ENCODE results near the gene FAM89B.

DNA sequence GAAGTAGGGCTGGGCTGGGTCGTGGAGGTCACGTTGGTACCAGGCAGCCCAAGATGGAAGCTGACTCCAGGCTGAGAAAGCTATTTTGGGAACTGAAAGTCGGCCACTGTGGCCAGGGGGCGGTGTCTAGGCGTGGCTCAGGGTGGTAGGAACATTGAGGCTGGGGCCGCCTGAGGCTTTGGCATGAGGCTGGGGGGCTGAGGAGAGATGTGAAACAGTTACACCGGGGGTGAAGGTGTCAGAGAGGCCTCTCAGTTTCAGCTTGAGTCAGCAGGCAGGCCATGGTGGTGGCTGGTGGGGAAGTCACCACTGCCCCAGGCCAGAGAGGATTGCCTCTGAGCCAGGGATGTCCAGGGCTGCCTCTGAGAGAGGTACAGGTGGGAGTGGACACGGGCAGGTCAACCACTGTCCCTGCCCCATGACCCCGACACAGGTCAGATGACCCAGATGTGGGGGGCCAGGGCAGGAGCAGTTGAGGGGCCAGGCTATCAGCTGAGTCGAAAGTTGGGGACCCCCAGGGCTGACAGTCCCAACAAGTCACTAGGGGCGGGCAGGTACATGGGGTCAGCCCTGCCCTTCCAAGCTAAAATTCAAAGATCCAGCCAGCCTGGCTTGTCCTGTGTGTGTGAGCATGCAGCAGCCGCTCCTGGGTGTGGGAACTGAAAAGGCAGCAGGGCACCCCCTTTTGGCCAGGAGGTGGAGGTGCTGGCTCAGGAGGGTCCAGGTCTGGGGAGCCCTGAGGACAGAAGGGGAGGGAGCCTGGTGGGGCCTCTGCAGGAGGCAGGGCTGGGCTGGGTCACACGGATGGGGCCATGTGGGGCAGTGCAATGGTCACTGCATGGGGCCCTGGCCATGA, 16.1 kb downstream of the FAM89B start:
- TF ChIP-seq, protein P1, sequence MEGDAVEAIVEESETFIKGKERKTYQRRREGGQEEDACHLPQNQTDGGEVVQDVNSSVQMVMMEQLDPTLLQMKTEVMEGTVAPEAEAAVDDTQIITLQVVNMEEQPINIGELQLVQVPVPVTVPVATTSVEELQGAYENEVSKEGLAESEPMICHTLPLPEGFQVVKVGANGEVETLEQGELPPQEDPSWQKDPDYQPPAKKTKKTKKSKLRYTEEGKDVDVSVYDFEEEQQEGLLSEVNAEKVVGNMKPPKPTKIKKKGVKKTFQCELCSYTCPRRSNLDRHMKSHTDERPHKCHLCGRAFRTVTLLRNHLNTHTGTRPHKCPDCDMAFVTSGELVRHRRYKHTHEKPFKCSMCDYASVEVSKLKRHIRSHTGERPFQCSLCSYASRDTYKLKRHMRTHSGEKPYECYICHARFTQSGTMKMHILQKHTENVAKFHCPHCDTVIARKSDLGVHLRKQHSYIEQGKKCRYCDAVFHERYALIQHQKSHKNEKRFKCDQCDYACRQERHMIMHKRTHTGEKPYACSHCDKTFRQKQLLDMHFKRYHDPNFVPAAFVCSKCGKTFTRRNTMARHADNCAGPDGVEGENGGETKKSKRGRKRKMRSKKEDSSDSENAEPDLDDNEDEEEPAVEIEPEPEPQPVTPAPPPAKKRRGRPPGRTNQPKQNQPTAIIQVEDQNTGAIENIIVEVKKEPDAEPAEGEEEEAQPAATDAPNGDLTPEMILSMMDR (IDR thresholded peaks at IDR 0.05) = no peak; the same call in 1 of the 2 replicates
- TF ChIP-seq POLR2AphosphoS5 (IDR thresholded peaks at IDR 0.05; ENCODE audit: low read depth, low read length) = no peak
